Tibial nerve (tissue), 4 donors: ENCODE measurements around the gene DUS3L.

Experiments
- EP300 ChIP-seq, 2 donors: sonication (generic); formaldehyde crosslinking; IDR thresholded peaks; one replicate each; pipeline ENCODE4 v1.6.1; 2017; ENCODE audit warnings: antibody characterized with exemption in 2 of 2, mild to moderate bottlenecking in 1 of 2
- POLR2A ChIP-seq, 2 donors: fragments of 450-650 bp; IDR thresholded peaks; one replicate each; pipeline ENCODE4 v1.6.1; 2017; ENCODE audit warnings: antibody characterized with exemption in 2 of 2, mild to moderate bottlenecking in 2 of 2, moderate library complexity in 2 of 2
- TF ChIP-seq, protein P1 (sequence below), 5 experiments: fragments of 200-600 bp in 3 of 5; fragments of 450-650 bp in 2 of 5; sonication (generic) in 3 of 5; IDR thresholded peaks; one replicate each; pipeline ENCODE4 v1.5.1; 2016 to 2019; ENCODE audit warnings: antibody characterized with exemption in 5 of 5, mild to moderate bottlenecking in 3 of 5, moderate library complexity in 2 of 5

DNA sequence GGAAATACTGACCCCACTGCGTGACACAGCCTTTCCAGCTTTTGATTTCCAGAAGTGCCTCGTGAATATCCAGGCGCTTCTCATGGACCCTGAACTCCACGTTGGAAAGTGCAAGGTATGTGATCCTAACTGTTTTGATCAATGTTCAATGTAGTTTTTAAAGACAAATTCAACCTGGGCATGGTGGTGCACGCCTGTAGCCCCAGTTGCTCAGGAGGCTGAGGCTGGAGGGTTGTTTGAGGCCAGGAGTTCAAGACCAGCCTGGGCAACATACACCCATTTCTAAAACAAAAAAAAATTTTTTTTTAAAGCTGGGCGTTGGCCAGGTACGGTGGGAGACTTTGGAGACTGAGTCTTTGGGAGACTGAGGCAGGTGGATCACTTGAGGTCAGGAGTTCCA, 39.3 kb downstream of the DUS3L start:
- TF ChIP-seq POLR2A (IDR thresholded peaks at IDR 0.05) (no peak), EP300 (IDR thresholded peaks at IDR 0.05) (no peak)
- TF ChIP-seq, protein P1, sequence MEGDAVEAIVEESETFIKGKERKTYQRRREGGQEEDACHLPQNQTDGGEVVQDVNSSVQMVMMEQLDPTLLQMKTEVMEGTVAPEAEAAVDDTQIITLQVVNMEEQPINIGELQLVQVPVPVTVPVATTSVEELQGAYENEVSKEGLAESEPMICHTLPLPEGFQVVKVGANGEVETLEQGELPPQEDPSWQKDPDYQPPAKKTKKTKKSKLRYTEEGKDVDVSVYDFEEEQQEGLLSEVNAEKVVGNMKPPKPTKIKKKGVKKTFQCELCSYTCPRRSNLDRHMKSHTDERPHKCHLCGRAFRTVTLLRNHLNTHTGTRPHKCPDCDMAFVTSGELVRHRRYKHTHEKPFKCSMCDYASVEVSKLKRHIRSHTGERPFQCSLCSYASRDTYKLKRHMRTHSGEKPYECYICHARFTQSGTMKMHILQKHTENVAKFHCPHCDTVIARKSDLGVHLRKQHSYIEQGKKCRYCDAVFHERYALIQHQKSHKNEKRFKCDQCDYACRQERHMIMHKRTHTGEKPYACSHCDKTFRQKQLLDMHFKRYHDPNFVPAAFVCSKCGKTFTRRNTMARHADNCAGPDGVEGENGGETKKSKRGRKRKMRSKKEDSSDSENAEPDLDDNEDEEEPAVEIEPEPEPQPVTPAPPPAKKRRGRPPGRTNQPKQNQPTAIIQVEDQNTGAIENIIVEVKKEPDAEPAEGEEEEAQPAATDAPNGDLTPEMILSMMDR (IDR thresholded peaks at IDR 0.05) = no peak
